Stomach (tissue), 9 donors: ENCODE measurements around the gene EGFR. TPM values are rescaled to one million over a fixed set of nuclear protein-coding genes. Genes with fewer than 3 reads are reported as not detected.

Experiments
- DNase-seq, 2 donors: peaks; one replicate each; pipeline versions ENCODE4 v3.0.0 to v3.0.0-alpha.2; 2013 to 2019
- H3K27ac ChIP-seq, 5 donors: fragments of 200-600 bp in 4 of 5; sonication (generic) in 4 of 5; one replicate each; pipeline ENCODE4 v1.5.1; 2013 to 2019; ENCODE audit warnings: mild to moderate bottlenecking in 1 of 5, moderate library complexity in 1 of 5
- H3K27me3 ChIP-seq, 3 donors: fragments of 200-600 bp; sonication (generic); one replicate each; pipeline ENCODE4 v1.5.1; 2017 to 2019; ENCODE audit warnings: mixed run types in 1 of 3
- H3K36me3 ChIP-seq, 4 donors: fragments of 200-600 bp; sonication (generic); 1 replicate in 3 of 4; 2 replicates in 1 of 4; pipeline ENCODE4 v1.5.1; 2016 to 2019
- H3K4me1 ChIP-seq, 4 donors: fragments of 200-600 bp; sonication (generic); one replicate each; pipeline ENCODE4 v1.5.1; 2016 to 2019
- H3K4me3 ChIP-seq, 4 donors: fragments of 200-600 bp; sonication (generic) in 3 of 4; one replicate each; pipeline ENCODE4 v1.5.1; 2016 to 2019; ENCODE audit warnings: mild to moderate bottlenecking in 1 of 4
- H3K9me3 ChIP-seq, 4 donors: fragments of 200-600 bp; sonication (generic); one replicate each; pipeline ENCODE4 v1.5.1; 2016 to 2019
- EP300 ChIP-seq: sonication (generic); formaldehyde crosslinking; IDR thresholded peaks from one replicate; pipeline ENCODE4 v1.6.1; 2017; ENCODE audit warnings: antibody characterized with exemption
- POLR2A ChIP-seq, 4 donors: fragments of 450-650 bp; IDR thresholded peaks; one replicate each; pipeline ENCODE4 v1.6.1; 2016; ENCODE audit warnings: antibody characterized with exemption in 4 of 4, control low read depth in 2 of 4, mild to moderate bottlenecking in 1 of 4, moderate library complexity in 1 of 4
- POLR2AphosphoS5 ChIP-seq, 3 donors: sonication (generic); formaldehyde crosslinking; IDR thresholded peaks; one replicate each; pipeline ENCODE4 v1.6.1; 2016; ENCODE audit warnings: antibody characterized with exemption in 3 of 3
- WGBS, 5 donors: extraction: QIAGEN DNeasy Blood & Tissue Kit in 3 of 5; methylation state at CpG; one replicate each; pipeline versions ENCODE4 v1.1.5 to v1.1.7; 2013 to 2018; 5-methylcytosine and 5-hydroxymethylcytosine counted together
- intact Hi-C: fragments of 100-400 bp; cut with DNase I; formaldehyde crosslinking; loops from one replicate; pipeline ENCODE4 v1.15.1; 2023; ENCODE audit warnings: low total_unique reads
- polyA plus RNA-seq, 3 donors: library from polyadenylated mRNA; stranded (reverse); fragments of 200-250 nt; gene quantifications; one replicate each; pipeline ENCODE4 v1.2.3, GENCODE V29; 2013
- total RNA-seq, 5 donors: library from RNA; depleted of rRNA; stranded (reverse); fragments of >200 nt; gene quantifications; one replicate each; pipeline versions ENCODE4 v1.1.0 to v1.2.3, GENCODE V29; 2014 to 2016
- TF ChIP-seq, protein P1 (sequence below), 7 experiments: fragments of 450-650 bp in 4 of 7; fragments of 200-600 bp in 3 of 7; sonication (generic) in 3 of 7; IDR thresholded peaks; one replicate each; pipeline ENCODE4 v1.5.1; 2016 to 2019; ENCODE audit warnings: antibody characterized with exemption in 7 of 7, control low read depth in 2 of 7, mild to moderate bottlenecking in 1 of 7
- donor health status: healthy with polysubstance abuse.
- donor health status: Bipolar disorder and iron deficiency.
- donor health status: healthy.

Gene EGFR
- total and polyA plus RNA-seq, 8 donors: 3.4 to 43.4 (median 32.6) TPM

- no peak for DNase-seq
- WGBS, 5 donors: 83 to 88% (median 87%) methylated on average over 16 of the region's 16 CpGs
- H3K36me3 ChIP-seq: no peaks in the 10 kb centered on the region
- no peak overlapping the region for H3K27ac ChIP-seq
- intact Hi-C loops: no loop called here
- no peaks in the 10 kb centered on the region for H3K4me1 ChIP-seq
- TF ChIP-seq, protein P1, sequence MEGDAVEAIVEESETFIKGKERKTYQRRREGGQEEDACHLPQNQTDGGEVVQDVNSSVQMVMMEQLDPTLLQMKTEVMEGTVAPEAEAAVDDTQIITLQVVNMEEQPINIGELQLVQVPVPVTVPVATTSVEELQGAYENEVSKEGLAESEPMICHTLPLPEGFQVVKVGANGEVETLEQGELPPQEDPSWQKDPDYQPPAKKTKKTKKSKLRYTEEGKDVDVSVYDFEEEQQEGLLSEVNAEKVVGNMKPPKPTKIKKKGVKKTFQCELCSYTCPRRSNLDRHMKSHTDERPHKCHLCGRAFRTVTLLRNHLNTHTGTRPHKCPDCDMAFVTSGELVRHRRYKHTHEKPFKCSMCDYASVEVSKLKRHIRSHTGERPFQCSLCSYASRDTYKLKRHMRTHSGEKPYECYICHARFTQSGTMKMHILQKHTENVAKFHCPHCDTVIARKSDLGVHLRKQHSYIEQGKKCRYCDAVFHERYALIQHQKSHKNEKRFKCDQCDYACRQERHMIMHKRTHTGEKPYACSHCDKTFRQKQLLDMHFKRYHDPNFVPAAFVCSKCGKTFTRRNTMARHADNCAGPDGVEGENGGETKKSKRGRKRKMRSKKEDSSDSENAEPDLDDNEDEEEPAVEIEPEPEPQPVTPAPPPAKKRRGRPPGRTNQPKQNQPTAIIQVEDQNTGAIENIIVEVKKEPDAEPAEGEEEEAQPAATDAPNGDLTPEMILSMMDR (IDR thresholded peaks at IDR 0.05): no peak
- TF ChIP-seq POLR2AphosphoS5 (IDR thresholded peaks at IDR 0.05) (no peak), EP300 (no peak), POLR2A (IDR thresholded peaks at IDR 0.05) (no peak)
- H3K27me3 ChIP-seq: peaks cover 0 to 5% (median 0%) of the 10 kb centered on the region in 3 donors
- H3K4me3 ChIP-seq: no peak overlapping the region
- H3K9me3 ChIP-seq: no peaks in the 10 kb centered on the region
Observed at GRCh38 chr7:55240418-55241142, 221.8 kb downstream of the EGFR start.

GRCh38 chr7:55241958-55242357 lies 223.1 kb downstream of the EGFR start:
- intact Hi-C loops: no loop called here
- WGBS, 5 donors: 79 to 90% (median 88%) methylated on average over 6 of the region's 6 CpGs

GRCh38 chr7:55242613-55243012 lies 223.8 kb downstream of the EGFR start:
- peaks cover 0 to 5% (median 0%) of the 10 kb centered on the region in 3 donors for H3K27me3 ChIP-seq
- TF ChIP-seq, protein P1 (IDR thresholded peaks at IDR 0.05): no peak
- no peak for TF ChIP-seq EP300
- no peak for TF ChIP-seq POLR2A (IDR thresholded peaks at IDR 0.05)
- TF ChIP-seq POLR2AphosphoS5 (IDR thresholded peaks at IDR 0.05): no peak
- WGBS, 5 donors: 68 to 82% (median 77%) methylated on average over 2 of the region's 2 CpGs
- no peaks in the 10 kb centered on the region for H3K9me3 ChIP-seq
- H3K4me1 ChIP-seq: no peaks in the 10 kb centered on the region
- no peak overlapping the region for H3K27ac ChIP-seq
- H3K36me3 ChIP-seq: no peaks in the 10 kb centered on the region
- no peak for DNase-seq
- no peak overlapping the region for H3K4me3 ChIP-seq
- intact Hi-C loops: no loop called here

More at GRCh38 chr7:55241958-55242357, 223.1 kb downstream of the EGFR start:
- no peak for DNase-seq
- Histone ChIP-seq H3K27ac (no peak overlapping the region), H3K27me3 (peaks cover 0 to 5% (median 0%) of the 10 kb centered on the region in 3 donors), H3K4me3 (no peak overlapping the region), H3K4me1 (no peaks in the 10 kb centered on the region), H3K36me3 (no peaks in the 10 kb centered on the region), H3K9me3 (no peaks in the 10 kb centered on the region)
- TF ChIP-seq, protein P1 (IDR thresholded peaks at IDR 0.05): no peak
- TF ChIP-seq POLR2A (IDR thresholded peaks at IDR 0.05) (no peak), EP300 (no peak), POLR2AphosphoS5 (IDR thresholded peaks at IDR 0.05) (no peak)

DNA sequence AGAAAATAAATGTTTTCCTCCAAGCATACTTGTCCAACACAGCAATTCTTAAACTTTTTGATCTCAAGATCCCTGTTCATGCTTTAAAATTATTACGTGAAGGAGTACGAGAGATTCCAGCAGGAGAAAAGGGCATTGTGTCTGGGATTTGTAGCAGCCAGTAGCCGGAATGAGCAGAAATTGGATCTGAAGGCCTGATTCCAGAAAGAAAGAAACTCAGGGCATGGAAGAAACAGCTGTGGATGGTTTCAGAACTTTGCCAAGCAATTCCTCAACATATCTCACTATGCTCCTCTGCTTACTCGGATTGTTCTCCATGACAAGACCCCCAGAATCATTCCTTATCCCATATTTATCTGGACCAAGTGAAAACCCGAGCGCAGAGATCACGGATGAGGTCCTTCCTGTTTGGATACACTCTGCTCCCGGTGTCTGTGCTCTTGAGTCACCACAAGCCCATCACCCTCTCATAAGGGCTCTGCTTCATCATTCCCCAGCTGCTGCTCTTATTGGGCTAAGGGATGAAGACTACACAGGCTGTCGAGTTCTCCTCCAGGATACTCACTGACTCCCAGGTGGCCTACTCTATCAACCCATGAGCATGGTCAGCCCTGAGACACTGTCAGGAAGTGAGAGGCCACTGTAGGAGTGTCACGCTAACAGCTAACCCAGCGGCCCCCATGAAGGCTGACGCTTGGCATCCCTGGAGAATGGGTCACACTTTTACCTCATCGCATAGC lies 225.4 kb downstream of the EGFR start:
- intact Hi-C loops: no loop called here
- DNase-seq: no peak
- Histone ChIP-seq H3K36me3 (no peaks in the 10 kb centered on the region), H3K9me3 (no peaks in the 10 kb centered on the region), H3K27ac (no peak overlapping the region), H3K4me1 (no peaks in the 10 kb centered on the region), H3K27me3 (no peaks in the 10 kb centered on the region), H3K4me3 (no peak overlapping the region)
- no peak for TF ChIP-seq EP300
- TF ChIP-seq, protein P1 (IDR thresholded peaks at IDR 0.05): no peak
- TF ChIP-seq POLR2AphosphoS5 (IDR thresholded peaks at IDR 0.05): no peak
- no peak for TF ChIP-seq POLR2A (IDR thresholded peaks at IDR 0.05)
- 83 to 92% (median 92%) methylated on average over 13 of the region's 13 CpGs for WGBS, 5 donors
